Calu3 (cell line): ENCODE data around the gene MRPL28. TPM values are rescaled to one million over a fixed set of nuclear protein-coding genes. Genes with fewer than 3 reads are reported as not detected.

Experiments
- BruUV-seq: library from RNA; stranded (reverse); fragments of 400-500 nt; replicated peaks from 2 replicates; lab custom pipeline; 2021; lab: Mats Ljungman, UMichigan
- CTCF ChIA-PET: fragments of 300-600 bp; sonication (Branson Sonifier 250); formaldehyde crosslinking; loops from one replicate; lab custom pipeline; 2022; ENCODE audit warnings: antibody characterized with exemption; lab: Charles Lee
- DNase-seq: peaks from one replicate; pipeline ENCODE4 v3.0.0; 2022
- H3K27ac Mint-ChIP-seq: one replicate; pipeline ENCODE4 v1.8.0; 2022; ENCODE audit warnings: mixed read lengths; ENCODE audit not compliant: unreplicated experiment
- H3K27me3 Mint-ChIP-seq: one replicate; pipeline ENCODE4 v1.8.0; 2022; ENCODE audit warnings: mixed read lengths; ENCODE audit not compliant: unreplicated experiment
- H3K36me3 Mint-ChIP-seq: one replicate; pipeline ENCODE4 v1.8.0; 2022; ENCODE audit warnings: mild to moderate bottlenecking, moderate library complexity, mixed read lengths; ENCODE audit not compliant: insufficient read depth, unreplicated experiment
- H3K4me1 Mint-ChIP-seq: one replicate; pipeline ENCODE4 v1.8.0; 2022; ENCODE audit warnings: mild to moderate bottlenecking, low read depth, mixed read lengths; ENCODE audit not compliant: unreplicated experiment
- H3K4me3 Mint-ChIP-seq: one replicate; pipeline ENCODE4 v1.8.0; 2022; ENCODE audit warnings: mild to moderate bottlenecking, low read depth, moderate library complexity, mixed read lengths; ENCODE audit not compliant: unreplicated experiment
- H3K9me3 Mint-ChIP-seq: one replicate; pipeline ENCODE4 v1.8.0; 2022; ENCODE audit warnings: low read depth, mixed read lengths; ENCODE audit not compliant: unreplicated experiment
- intact Hi-C: fragments of 100-400 bp; cut with micrococcal nuclease; formaldehyde crosslinking; loops from one replicate; pipeline ENCODE4 v1.10.0; 2022; ENCODE audit not compliant: unreplicated experiment
- total RNA-seq: library from RNA; stranded (reverse); gene quantifications from 2 replicates; pipeline ENCODE4 v1.2.3, GENCODE V29; 2022
- TF ChIP-seq, protein P1 (sequence below): fragments of 200-600 bp; IDR thresholded peaks from one replicate; pipeline ENCODE4 v1.8.0; 2022; ENCODE audit warnings: antibody characterized with exemption; ENCODE audit not compliant: unreplicated experiment

MRPL28 gene
- total RNA-seq, 1 experiment from 2014 or later: 115 TPM

DNA sequence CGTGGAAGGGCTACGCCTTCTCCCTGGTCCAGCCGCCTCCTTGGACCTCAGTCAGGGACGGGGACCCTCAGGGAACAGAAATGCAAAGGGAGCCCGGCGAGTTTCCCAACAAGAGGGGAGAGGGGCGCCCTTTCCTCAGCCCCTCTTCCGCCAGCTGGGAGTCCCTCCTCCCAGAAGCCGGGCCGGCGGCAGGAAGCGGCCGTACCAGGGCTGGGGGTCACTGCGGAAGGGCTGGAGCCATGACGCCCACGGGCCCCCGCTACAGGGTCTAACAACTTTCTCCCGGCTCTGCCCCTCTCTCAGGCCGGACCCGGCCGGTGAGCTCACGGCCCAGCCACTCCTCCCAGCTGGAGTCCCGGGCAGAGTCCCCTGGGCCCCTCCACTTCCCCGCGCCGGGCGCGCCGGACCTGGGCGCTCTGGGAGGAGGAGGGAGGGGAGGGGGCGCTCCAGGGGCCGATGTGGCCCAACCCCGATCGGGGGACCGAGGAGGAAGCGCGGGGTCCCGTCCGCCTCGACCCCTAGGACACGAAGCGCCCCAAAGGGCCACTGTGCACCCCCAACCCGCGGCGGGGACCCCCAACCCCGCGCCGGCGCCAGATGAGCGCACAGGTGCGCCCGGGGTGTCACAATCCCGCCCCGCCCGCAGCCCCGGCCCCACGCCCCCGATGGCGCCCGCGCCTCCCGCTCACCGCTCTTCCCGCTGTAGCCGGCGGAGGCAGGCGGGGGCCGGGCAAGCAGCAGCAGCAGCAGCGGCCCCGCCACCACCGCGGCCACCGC, 10.9 kb upstream of the MRPL28 start:
- intact Hi-C loops: no loop called here

DNA sequence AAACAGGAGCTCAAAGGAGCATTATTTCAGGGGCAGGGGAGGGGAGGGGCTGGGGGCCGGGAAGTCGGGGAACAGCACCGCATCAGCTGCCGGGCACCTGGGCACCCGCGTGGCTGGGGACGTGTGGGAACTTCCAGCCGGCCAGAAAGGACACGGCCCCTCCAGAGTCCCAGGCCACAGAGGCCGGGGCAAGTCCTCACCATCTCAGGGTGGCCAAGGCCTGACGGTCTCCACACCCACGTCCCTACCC, 10.3 kb upstream of the MRPL28 start:
- peaks cover 39% of the 10 kb centered on the region for H3K36me3 Mint-ChIP-seq
- CTCF ChIA-PET: interaction anchor here (0.7 to 1.5 kb wide), 3 partner anchors 10 to 273 kb away, joined by 3 to 5 read pairs (median 3); partner anchors contain the start of gene AXIN1
- intact Hi-C loops: no loop called here

More for the DNA sequence above, 10.9 kb upstream of the MRPL28 start:
- Mint-ChIP-seq H3K36me3 (peaks cover 39% of the 10 kb centered on the region), H3K27ac (no peak overlapping the region), H3K9me3 (no peaks in the 10 kb centered on the region), H3K4me1 (peaks cover 9% of the 10 kb centered on the region), H3K4me3 (peak overlapping the region; percentile 50), H3K27me3 (no peaks in the 10 kb centered on the region)
- CTCF ChIA-PET: interaction anchor here (0.7 to 1.5 kb wide), 3 partner anchors 10 to 274 kb away, joined by 3 to 5 read pairs (median 3); partner anchors contain the start of gene AXIN1
- DNase-seq: no peak
- TF ChIP-seq, protein P1, sequence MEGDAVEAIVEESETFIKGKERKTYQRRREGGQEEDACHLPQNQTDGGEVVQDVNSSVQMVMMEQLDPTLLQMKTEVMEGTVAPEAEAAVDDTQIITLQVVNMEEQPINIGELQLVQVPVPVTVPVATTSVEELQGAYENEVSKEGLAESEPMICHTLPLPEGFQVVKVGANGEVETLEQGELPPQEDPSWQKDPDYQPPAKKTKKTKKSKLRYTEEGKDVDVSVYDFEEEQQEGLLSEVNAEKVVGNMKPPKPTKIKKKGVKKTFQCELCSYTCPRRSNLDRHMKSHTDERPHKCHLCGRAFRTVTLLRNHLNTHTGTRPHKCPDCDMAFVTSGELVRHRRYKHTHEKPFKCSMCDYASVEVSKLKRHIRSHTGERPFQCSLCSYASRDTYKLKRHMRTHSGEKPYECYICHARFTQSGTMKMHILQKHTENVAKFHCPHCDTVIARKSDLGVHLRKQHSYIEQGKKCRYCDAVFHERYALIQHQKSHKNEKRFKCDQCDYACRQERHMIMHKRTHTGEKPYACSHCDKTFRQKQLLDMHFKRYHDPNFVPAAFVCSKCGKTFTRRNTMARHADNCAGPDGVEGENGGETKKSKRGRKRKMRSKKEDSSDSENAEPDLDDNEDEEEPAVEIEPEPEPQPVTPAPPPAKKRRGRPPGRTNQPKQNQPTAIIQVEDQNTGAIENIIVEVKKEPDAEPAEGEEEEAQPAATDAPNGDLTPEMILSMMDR: no peak
- no TSS peak for BruUV-seq

DNA sequence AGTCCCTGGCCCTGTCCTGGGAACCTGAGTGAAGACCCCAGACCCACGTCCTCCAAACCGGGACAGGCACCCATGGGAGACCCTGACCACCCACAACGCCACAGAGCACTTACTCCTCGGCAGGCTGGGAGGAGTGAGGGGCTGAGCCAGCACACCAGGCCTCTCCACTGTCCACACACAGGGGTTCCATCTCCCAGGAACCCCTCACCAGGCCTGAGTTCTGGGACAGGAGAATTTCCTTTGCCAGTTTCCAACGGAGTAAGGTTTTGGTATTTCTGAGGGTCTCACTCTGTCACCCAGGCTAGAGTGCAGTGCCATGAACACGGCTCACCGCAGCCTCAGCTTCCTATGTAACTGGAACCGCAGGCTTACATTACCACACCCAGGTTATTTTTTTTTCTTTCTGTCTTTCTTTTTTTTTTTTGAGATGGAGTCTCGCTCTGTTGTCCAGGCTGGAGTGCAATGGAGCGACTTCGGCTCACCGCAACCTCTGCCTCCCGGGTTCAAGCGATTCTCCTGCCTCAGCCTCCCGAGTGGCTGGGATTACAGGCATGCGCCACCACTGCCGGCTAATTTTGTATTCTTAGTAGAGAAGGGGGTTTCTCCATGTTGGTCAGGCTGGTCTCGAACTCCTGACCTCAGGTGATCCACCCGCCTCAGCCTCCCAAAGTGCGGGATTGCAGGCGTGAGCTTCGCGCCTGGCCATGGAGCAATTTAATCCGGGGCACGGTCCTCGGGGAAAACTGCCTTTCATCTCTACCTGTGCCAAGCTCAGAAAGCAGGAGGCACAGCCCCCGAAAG, 9.8 kb upstream of the MRPL28 start:
- Mint-ChIP-seq H3K36me3 (peaks cover 39% of the 10 kb centered on the region), H3K27ac (peak overlapping the region; percentile 42), H3K9me3 (no peaks in the 10 kb centered on the region), H3K4me3 (peak overlapping the region; percentile 50), H3K27me3 (no peaks in the 10 kb centered on the region), H3K4me1 (peaks cover 9% of the 10 kb centered on the region)
- DNase-seq: no peak
- CTCF ChIA-PET: interaction anchor here (0.7 to 1.2 kb wide), 3 partner anchors 9 to 27 kb away, joined by 3 to 6 read pairs (median 5); partner anchors contain the start of genes AXIN1 and MRPL28
- intact Hi-C loops: no loop called here
- TF ChIP-seq, protein P1: no peak
- TSS peak; percentile 12 for BruUV-seq

More for the DNA sequence above, 10.3 kb upstream of the MRPL28 start:
- TF ChIP-seq, protein P1: no peak
- DNase-seq: no peak
- H3K27ac Mint-ChIP-seq: no peak overlapping the region
- no peaks in the 10 kb centered on the region for H3K9me3 Mint-ChIP-seq
- H3K4me1 Mint-ChIP-seq: peaks cover 9% of the 10 kb centered on the region
- peak overlapping the region; percentile 50 for H3K4me3 Mint-ChIP-seq
- H3K27me3 Mint-ChIP-seq: no peaks in the 10 kb centered on the region
- no TSS peak for BruUV-seq

DNA sequence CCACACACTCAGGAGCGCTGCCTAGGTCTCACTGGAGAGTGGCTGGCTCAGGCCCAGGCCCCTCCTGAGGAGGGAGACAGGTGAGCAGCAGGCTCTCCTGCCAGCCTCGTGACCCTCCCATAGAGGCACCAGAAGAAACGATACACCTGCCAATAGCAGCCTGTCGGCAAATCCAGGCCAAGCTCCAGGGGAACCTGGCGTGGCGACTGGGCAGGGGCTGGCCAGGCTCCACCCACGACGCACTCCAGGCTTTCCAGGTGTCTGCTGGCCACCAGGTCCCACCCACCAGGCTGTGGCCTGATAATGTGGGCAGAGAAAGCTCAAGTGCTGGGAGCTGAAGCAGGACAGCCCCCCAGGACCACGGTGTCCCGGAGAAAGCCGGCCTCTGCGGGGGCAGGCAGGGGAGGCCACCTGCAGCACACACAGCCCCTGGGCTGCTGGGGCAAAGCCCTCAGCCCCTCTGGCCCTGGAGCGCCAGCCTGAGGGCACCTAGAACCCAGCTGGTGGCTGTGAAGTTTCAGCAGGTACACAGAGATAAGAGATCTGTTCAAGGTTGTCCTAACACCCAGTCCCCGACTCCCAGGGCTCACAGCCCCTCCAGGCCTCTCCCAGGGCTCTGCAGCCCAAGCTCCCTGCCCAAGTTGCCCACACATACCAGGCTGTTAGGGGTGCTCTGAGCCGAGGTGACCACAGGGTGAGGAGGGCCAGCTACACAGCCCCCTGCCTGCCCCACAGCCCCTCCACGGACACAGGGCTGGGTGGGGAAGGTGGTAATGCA, 9.0 kb upstream of the MRPL28 start:
- Mint-ChIP-seq H3K27me3 (no peaks in the 10 kb centered on the region), H3K4me1 (peaks cover 9% of the 10 kb centered on the region), H3K27ac (no peak overlapping the region), H3K4me3 (no peak overlapping the region), H3K36me3 (peaks cover 39% of the 10 kb centered on the region), H3K9me3 (no peaks in the 10 kb centered on the region)
- no peak for DNase-seq
- intact Hi-C loops: no loop called here
- BruUV-seq: no TSS peak
- CTCF ChIA-PET: interaction anchor here (0.7 to 1.1 kb wide), 2 partner anchors 8 to 9 kb away, joined by 3 to 6 read pairs; partner anchors contain the start of gene MRPL28
- TF ChIP-seq, protein P1: no peak
